ENCODE data around the gene QKI. TPM values are rescaled to one million over a fixed set of nuclear protein-coding genes. Genes with fewer than 3 reads are reported as not detected.

The QKI gene
- total RNA-seq, 1 donor from 2014 or later = 290 TPM

DNA sequence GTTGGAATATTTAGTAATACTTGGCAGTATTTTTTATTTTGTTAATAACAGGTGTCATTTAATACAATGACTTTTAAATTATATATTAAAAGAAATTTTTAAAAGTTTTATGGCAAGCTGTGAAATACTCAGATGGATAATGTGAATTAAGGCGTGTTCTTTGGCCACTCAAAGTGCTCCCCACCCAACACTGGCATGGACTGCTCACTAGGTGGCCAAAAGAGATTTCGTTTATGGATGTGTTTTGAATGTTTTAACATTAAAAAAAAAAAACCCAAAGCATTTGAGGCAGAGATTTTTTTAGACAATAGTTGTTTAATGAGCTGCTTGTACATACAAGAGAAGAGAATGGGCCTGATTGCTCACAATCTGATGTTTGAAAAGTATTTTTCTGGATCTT lies 86.5 kb downstream of the QKI start:
- no peaks in the 10 kb centered on the region for H3K27me3 Mint-ChIP-seq (ENCODE audit: unreplicated experiment)
- H3K4me1 Mint-ChIP-seq (ENCODE audit: unreplicated experiment) = peaks cover 43% of the 10 kb centered on the region
- peaks cover 6% of the 10 kb centered on the region for H3K36me3 Mint-ChIP-seq (ENCODE audit: unreplicated experiment)
- peaks cover 6% of the 10 kb centered on the region for H3K9me3 Mint-ChIP-seq (ENCODE audit: unreplicated experiment)
- no peak overlapping the region for H3K27ac Mint-ChIP-seq (ENCODE audit: unreplicated experiment)
- TF ChIP-seq, protein P1, sequence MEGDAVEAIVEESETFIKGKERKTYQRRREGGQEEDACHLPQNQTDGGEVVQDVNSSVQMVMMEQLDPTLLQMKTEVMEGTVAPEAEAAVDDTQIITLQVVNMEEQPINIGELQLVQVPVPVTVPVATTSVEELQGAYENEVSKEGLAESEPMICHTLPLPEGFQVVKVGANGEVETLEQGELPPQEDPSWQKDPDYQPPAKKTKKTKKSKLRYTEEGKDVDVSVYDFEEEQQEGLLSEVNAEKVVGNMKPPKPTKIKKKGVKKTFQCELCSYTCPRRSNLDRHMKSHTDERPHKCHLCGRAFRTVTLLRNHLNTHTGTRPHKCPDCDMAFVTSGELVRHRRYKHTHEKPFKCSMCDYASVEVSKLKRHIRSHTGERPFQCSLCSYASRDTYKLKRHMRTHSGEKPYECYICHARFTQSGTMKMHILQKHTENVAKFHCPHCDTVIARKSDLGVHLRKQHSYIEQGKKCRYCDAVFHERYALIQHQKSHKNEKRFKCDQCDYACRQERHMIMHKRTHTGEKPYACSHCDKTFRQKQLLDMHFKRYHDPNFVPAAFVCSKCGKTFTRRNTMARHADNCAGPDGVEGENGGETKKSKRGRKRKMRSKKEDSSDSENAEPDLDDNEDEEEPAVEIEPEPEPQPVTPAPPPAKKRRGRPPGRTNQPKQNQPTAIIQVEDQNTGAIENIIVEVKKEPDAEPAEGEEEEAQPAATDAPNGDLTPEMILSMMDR (IDR thresholded peaks at IDR 0.05) = no peak
- DNase-seq (ENCODE audit: extremely low spot score, unreplicated experiment) = no peak
- no peak overlapping the region for H3K4me3 Mint-ChIP-seq (ENCODE audit: unreplicated experiment)

DNA sequence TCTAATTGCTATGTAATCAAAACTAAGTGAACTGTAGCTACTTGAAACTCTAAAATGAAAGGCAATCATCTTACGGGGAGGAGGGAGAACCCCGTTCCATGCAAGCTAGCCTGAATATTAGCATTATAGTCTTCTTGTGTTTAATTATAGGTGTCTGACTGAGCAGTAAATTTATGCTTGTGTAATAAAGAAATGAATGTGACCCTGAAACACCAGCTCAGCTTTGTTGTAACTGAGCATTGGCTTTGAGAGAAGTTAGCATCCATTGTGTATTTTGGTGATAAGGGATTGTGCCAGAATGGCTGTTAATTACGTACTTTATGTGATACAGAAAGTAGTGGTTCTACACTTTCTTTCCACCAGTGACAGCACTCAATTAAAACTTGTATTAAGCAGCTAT lies 86.9 kb downstream of the QKI start:
- H3K4me3 Mint-ChIP-seq (ENCODE audit: unreplicated experiment) = no peak overlapping the region
- H3K4me1 Mint-ChIP-seq (ENCODE audit: unreplicated experiment) = peaks cover 39% of the 10 kb centered on the region
- peaks cover 6% of the 10 kb centered on the region for H3K9me3 Mint-ChIP-seq (ENCODE audit: unreplicated experiment)
- H3K27me3 Mint-ChIP-seq (ENCODE audit: unreplicated experiment) = no peaks in the 10 kb centered on the region
- peaks cover 6% of the 10 kb centered on the region for H3K36me3 Mint-ChIP-seq (ENCODE audit: unreplicated experiment)
- DNase-seq (ENCODE audit: extremely low spot score, unreplicated experiment) = no peak
- TF ChIP-seq, protein P1 (IDR thresholded peaks at IDR 0.05) = no peak
- H3K27ac Mint-ChIP-seq (ENCODE audit: unreplicated experiment) = no peak overlapping the region

DNA sequence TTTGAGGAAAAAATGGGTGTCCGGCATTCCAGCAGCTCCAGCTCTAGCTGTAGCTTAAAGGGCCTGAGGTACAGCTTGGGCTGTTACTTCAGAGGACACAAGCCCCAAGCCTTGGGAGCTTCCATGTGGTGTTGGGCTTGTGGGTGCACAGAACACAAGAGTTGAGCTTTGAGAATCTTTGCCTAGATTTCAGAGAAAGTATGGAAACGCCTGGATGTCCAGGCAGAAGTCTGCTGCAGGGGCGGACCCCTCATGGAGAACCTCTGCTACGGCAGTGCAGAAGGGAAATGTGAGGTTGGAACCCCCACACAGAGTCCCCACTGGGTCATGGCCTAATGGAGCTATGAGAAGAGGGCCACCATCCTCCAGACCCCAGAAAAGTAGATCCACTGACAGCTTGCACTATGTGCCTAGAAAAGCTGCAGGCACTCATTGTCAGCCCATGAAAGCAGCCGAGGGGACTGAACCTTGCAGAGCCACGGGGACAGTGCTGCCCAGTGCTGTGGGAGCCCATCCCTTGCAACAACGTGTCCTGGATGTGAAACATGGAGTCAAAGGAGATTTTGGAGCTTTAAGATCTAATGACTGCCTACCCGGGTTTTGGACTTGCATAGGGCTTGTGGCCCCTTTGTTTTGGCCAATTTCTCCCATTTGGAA lies 90.6 kb downstream of the QKI start:
- Mint-ChIP-seq H3K4me3 (ENCODE audit: unreplicated experiment) (no peak overlapping the region), H3K36me3 (ENCODE audit: unreplicated experiment) (peaks cover 25% of the 10 kb centered on the region), H3K27ac (ENCODE audit: unreplicated experiment) (no peak overlapping the region), H3K4me1 (ENCODE audit: unreplicated experiment) (peaks cover 25% of the 10 kb centered on the region), H3K27me3 (ENCODE audit: unreplicated experiment) (no peaks in the 10 kb centered on the region), H3K9me3 (ENCODE audit: unreplicated experiment) (peaks cover 20% of the 10 kb centered on the region)
- TF ChIP-seq, protein P1 (IDR thresholded peaks at IDR 0.05) = no peak
- no peak for DNase-seq (ENCODE audit: extremely low spot score, unreplicated experiment)

DNA sequence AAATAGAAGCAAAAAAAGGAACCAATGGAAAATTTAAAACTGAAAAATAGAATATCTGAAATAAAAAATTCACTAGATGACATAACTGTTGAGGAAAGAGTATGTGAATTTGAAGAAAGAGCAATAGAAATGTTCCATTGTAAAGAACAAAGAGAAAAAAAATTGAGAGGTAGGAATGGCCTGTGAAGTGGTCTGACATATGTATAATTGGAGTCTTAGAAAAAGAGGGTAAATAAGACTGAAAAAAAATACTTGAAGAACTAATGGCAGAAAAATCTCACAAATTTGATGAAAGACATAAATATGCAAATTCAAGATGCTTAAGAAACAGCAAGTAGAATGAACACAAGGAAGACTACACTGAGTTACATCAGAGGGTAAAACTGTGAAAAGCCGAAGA lies 93.4 kb downstream of the QKI start:
- H3K27me3 Mint-ChIP-seq (ENCODE audit: unreplicated experiment) = no peaks in the 10 kb centered on the region
- TF ChIP-seq, protein P1 (IDR thresholded peaks at IDR 0.05) = no peak
- no peak overlapping the region for H3K27ac Mint-ChIP-seq (ENCODE audit: unreplicated experiment)
- peaks cover 20% of the 10 kb centered on the region for H3K9me3 Mint-ChIP-seq (ENCODE audit: unreplicated experiment)
- H3K36me3 Mint-ChIP-seq (ENCODE audit: unreplicated experiment) = peaks cover 26% of the 10 kb centered on the region
- H3K4me3 Mint-ChIP-seq (ENCODE audit: unreplicated experiment) = no peak overlapping the region
- DNase-seq (ENCODE audit: extremely low spot score, unreplicated experiment) = no peak
- peaks cover 16% of the 10 kb centered on the region for H3K4me1 Mint-ChIP-seq (ENCODE audit: unreplicated experiment)

DNA sequence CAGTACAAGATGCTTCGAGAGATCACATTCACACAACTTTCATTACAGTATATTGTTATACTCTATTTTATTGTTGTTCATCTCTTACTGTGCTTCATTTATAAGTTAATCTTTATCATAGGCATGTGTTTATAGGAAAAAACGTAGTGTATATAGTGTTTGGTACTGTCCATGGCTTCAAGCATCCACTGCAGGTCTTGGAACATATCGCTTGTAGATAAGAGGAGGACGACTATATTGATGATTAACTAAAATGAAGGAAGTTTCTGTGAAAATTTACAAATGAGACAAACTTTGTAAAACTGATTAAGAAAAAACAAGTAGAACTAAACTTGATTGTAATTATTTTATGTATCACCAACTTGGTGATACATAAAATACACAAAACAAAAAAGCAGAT lies 98.5 kb downstream of the QKI start:
- Mint-ChIP-seq H3K27me3 (ENCODE audit: unreplicated experiment) (no peaks in the 10 kb centered on the region), H3K4me3 (ENCODE audit: unreplicated experiment) (no peak overlapping the region), H3K36me3 (ENCODE audit: unreplicated experiment) (peaks cover 17% of the 10 kb centered on the region), H3K9me3 (ENCODE audit: unreplicated experiment) (peaks cover 7% of the 10 kb centered on the region), H3K27ac (ENCODE audit: unreplicated experiment) (no peak overlapping the region), H3K4me1 (ENCODE audit: unreplicated experiment) (peaks cover 17% of the 10 kb centered on the region)
- TF ChIP-seq, protein P1 (IDR thresholded peaks at IDR 0.05) = no peak
- no peak for DNase-seq (ENCODE audit: extremely low spot score, unreplicated experiment)

Measured in osteocyte (in vitro differentiated cells).